MM.1S (cell line): Measurements from ENCODE around the gene CNTNAP2.
A peak's percentile ranks its signal among the peaks of the same experiment; 100 is the strongest.

ENCODE experiments used
- DNase-seq: peaks from one replicate; pipeline ENCODE4 v3.0.0-alpha.2; 2015
- H2AFZ ChIP-seq: fragments of 300-600 bp; sonication (generic); 2 replicates; pipeline ENCODE4 v1.6.0; 2016; ENCODE audit warnings: antibody characterized with exemption, low read length
- H3F3A ChIP-seq: fragments of 300-600 bp; sonication (generic); 2 replicates; pipeline ENCODE4 v1.6.1; 2016; ENCODE audit warnings: mild to moderate bottlenecking, antibody characterized with exemption, low read length, moderate library complexity, mixed read lengths; ENCODE audit not compliant: insufficient read depth
- H3K27ac ChIP-seq: fragments of 300-600 bp; sonication (generic); 2 replicates; pipeline ENCODE4 v1.5.1; 2016; ENCODE audit warnings: mild to moderate bottlenecking, low read length
- H3K27me3 ChIP-seq: fragments of 300-600 bp; sonication (generic); replicated peaks from 2 replicates; pipeline ENCODE4 v1.6.0; 2016; ENCODE audit warnings: low read length; ENCODE audit not compliant: insufficient read depth
- H3K36me3 ChIP-seq: fragments of 300-600 bp; sonication (generic); replicated peaks from 2 replicates; pipeline ENCODE4 v1.6.1; 2016; ENCODE audit warnings: mild to moderate bottlenecking, low read length, mixed read lengths; ENCODE audit not compliant: insufficient read depth
- H3K4me1 ChIP-seq: fragments of 300-600 bp; sonication (generic); 2 replicates; pipeline ENCODE4 v1.6.1; 2016; ENCODE audit warnings: low read length, mixed read lengths
- H3K4me2 ChIP-seq: fragments of 300-600 bp; sonication (generic); 2 replicates; pipeline ENCODE4 v1.6.0; 2016; ENCODE audit warnings: low read depth, low read length
- H3K4me3 ChIP-seq: fragments of 300-600 bp; sonication (generic); 2 replicates; pipeline ENCODE4 v1.5.1; 2016; ENCODE audit warnings: low read length, mixed read lengths
- H3K79me2 ChIP-seq: fragments of 300-600 bp; sonication (generic); 2 replicates; pipeline ENCODE4 v1.6.1; 2016; ENCODE audit warnings: mixed run types, low read length, mixed read lengths
- H3K9ac ChIP-seq: fragments of 300-600 bp; sonication (generic); 2 replicates; pipeline ENCODE4 v1.6.1; 2016; ENCODE audit warnings: low read length, mixed read lengths
- H3K9me2 ChIP-seq: fragments of 300-600 bp; sonication (generic); replicated peaks from 2 replicates; pipeline ENCODE4 v1.6.1; 2016; ENCODE audit warnings: mild to moderate bottlenecking, low read length, mixed read lengths; ENCODE audit not compliant: insufficient read depth
- H3K9me3 ChIP-seq: fragments of 300-600 bp; sonication (generic); replicated peaks from 2 replicates; pipeline ENCODE4 v1.6.1; 2016; ENCODE audit warnings: mild to moderate bottlenecking, low read length, mixed read lengths; ENCODE audit not compliant: insufficient read depth
- H4K20me1 ChIP-seq: fragments of 300-600 bp; sonication (generic); 2 replicates; pipeline ENCODE4 v1.6.1; 2016; ENCODE audit warnings: mild to moderate bottlenecking, low read length, moderate library complexity, mixed read lengths; ENCODE audit not compliant: insufficient read depth
- EZH2 ChIP-seq: fragments of 300-600 bp; sonication (generic); optimal IDR thresholded peaks from 2 replicates; pipeline ENCODE3; 2017; ENCODE audit warnings: low read depth, mild to moderate bottlenecking, antibody characterized with exemption, low read length, mixed read lengths
- EZH2phosphoT487 ChIP-seq: fragments of 300-600 bp; sonication (generic); IDR thresholded peaks from 2 replicates; pipeline ENCODE4 v1.6.1; 2018; ENCODE audit warnings: antibody characterized with exemption, low read length
- TF ChIP-seq, protein P1 (sequence below): fragments of 300-600 bp; sonication (generic); IDR thresholded peaks from 2 replicates; pipeline ENCODE4 v1.5.1; 2016; ENCODE audit warnings: antibody characterized with exemption, low read length, mixed read lengths

CNTNAP2 gene

GRCh38 chr7:148260599-148260998, 2144.0 kb downstream of the CNTNAP2 start:
- Histone ChIP-seq H3K27me3 (no peaks in the 10 kb centered on the region), H3F3A (no peaks in the 10 kb centered on the region)

GRCh38 chr7:148261523-148261922, 2144.9 kb downstream of the CNTNAP2 start:
- TF ChIP-seq, protein P1, sequence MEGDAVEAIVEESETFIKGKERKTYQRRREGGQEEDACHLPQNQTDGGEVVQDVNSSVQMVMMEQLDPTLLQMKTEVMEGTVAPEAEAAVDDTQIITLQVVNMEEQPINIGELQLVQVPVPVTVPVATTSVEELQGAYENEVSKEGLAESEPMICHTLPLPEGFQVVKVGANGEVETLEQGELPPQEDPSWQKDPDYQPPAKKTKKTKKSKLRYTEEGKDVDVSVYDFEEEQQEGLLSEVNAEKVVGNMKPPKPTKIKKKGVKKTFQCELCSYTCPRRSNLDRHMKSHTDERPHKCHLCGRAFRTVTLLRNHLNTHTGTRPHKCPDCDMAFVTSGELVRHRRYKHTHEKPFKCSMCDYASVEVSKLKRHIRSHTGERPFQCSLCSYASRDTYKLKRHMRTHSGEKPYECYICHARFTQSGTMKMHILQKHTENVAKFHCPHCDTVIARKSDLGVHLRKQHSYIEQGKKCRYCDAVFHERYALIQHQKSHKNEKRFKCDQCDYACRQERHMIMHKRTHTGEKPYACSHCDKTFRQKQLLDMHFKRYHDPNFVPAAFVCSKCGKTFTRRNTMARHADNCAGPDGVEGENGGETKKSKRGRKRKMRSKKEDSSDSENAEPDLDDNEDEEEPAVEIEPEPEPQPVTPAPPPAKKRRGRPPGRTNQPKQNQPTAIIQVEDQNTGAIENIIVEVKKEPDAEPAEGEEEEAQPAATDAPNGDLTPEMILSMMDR = no peak
- no peak for TF ChIP-seq EZH2phosphoT487
- no peak for TF ChIP-seq EZH2
- H3K4me1 ChIP-seq = peaks cover 12% of the 10 kb centered on the region
- H3K36me3 ChIP-seq = no peaks in the 10 kb centered on the region
- H3K9ac ChIP-seq = no peak overlapping the region
- no peaks in the 10 kb centered on the region for H3K9me2 ChIP-seq
- no peak overlapping the region for H2AFZ ChIP-seq
- H3K27ac ChIP-seq = no peak overlapping the region
- no peak overlapping the region for H3K4me2 ChIP-seq
- no peaks in the 10 kb centered on the region for H4K20me1 ChIP-seq
- no peaks in the 10 kb centered on the region for H3K9me3 ChIP-seq
- no peak for DNase-seq
- H3K27me3 ChIP-seq = no peaks in the 10 kb centered on the region
- H3F3A ChIP-seq = no peaks in the 10 kb centered on the region
- no peaks in the 10 kb centered on the region for H3K79me2 ChIP-seq
- no peak overlapping the region for H3K4me3 ChIP-seq

More at GRCh38 chr7:148260599-148260998, 2144.0 kb downstream of the CNTNAP2 start:
- Histone ChIP-seq H3K79me2 (no peaks in the 10 kb centered on the region), H3K4me2 (no peak overlapping the region), H3K27ac (no peak overlapping the region), H4K20me1 (no peaks in the 10 kb centered on the region), H3K4me3 (no peak overlapping the region), H3K9ac (no peak overlapping the region), H3K36me3 (no peaks in the 10 kb centered on the region), H2AFZ (no peak overlapping the region), H3K4me1 (peaks cover 22% of the 10 kb centered on the region), H3K9me3 (no peaks in the 10 kb centered on the region), H3K9me2 (no peaks in the 10 kb centered on the region)
- TF ChIP-seq EZH2 (no peak), EZH2phosphoT487 (no peak)
- TF ChIP-seq, protein P1 = no peak
- DNase-seq = no peak

GRCh38 chr7:148261996-148262688, 2145.5 kb downstream of the CNTNAP2 start:
- Histone ChIP-seq H3K9me2 (no peaks in the 10 kb centered on the region), H3K4me3 (peak overlapping the region; percentile 34), H3K27me3 (no peaks in the 10 kb centered on the region), H3K79me2 (no peaks in the 10 kb centered on the region), H3F3A (no peaks in the 10 kb centered on the region), H3K36me3 (no peaks in the 10 kb centered on the region), H3K27ac (no peak overlapping the region), H4K20me1 (no peaks in the 10 kb centered on the region), H3K4me1 (peaks cover 6% of the 10 kb centered on the region; the same call in 1 of the 2 replicates), H3K9ac (no peak overlapping the region), H2AFZ (peak overlapping the region; percentile 52), H3K9me3 (no peaks in the 10 kb centered on the region), H3K4me2 (peak overlapping the region; percentile 59)
- TF ChIP-seq, protein P1 = no peak
- TF ChIP-seq EZH2phosphoT487 = no peak
- no peak for TF ChIP-seq EZH2
- DNase-seq = no peak
